Gastroesophageal sphincter (tissue), 3 donors: ENCODE data around the gene BAMBI.

Experiments
- POLR2A ChIP-seq, 2 donors: fragments of 450-650 bp; IDR thresholded peaks; one replicate each; pipeline ENCODE4 v1.6.1; 2017; ENCODE audit warnings: antibody characterized with exemption in 2 of 2, mild to moderate bottlenecking in 2 of 2, moderate library complexity in 1 of 2
- TF ChIP-seq, protein P1 (sequence below), 4 experiments: fragments of 200-600 bp in 2 of 4; fragments of 450-650 bp in 2 of 4; sonication (generic) in 1 of 4; IDR thresholded peaks; one replicate each; pipeline ENCODE4 v1.5.1; 2017 to 2019; ENCODE audit warnings: antibody characterized with exemption in 4 of 4, mild to moderate bottlenecking in 2 of 4, moderate library complexity in 2 of 4

DNA sequence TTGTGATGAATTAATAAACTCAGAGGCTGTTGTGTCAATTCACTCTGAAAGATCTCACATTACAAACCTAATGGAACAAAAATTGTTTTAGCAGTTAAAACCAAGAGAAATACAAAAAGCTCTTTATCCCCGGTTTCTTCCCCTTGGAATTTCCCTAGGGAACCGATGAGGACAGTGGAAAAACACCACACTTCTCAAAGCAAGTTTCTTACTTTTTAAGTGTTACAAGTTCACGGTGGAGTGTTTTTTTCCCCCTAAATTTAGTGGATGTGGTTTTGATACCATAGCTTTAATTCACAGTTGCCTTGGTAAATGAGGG, 10.3 kb downstream of the BAMBI start:
- TF ChIP-seq, protein P1, sequence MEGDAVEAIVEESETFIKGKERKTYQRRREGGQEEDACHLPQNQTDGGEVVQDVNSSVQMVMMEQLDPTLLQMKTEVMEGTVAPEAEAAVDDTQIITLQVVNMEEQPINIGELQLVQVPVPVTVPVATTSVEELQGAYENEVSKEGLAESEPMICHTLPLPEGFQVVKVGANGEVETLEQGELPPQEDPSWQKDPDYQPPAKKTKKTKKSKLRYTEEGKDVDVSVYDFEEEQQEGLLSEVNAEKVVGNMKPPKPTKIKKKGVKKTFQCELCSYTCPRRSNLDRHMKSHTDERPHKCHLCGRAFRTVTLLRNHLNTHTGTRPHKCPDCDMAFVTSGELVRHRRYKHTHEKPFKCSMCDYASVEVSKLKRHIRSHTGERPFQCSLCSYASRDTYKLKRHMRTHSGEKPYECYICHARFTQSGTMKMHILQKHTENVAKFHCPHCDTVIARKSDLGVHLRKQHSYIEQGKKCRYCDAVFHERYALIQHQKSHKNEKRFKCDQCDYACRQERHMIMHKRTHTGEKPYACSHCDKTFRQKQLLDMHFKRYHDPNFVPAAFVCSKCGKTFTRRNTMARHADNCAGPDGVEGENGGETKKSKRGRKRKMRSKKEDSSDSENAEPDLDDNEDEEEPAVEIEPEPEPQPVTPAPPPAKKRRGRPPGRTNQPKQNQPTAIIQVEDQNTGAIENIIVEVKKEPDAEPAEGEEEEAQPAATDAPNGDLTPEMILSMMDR (IDR thresholded peaks at IDR 0.05): no peak
- no peak for TF ChIP-seq POLR2A (IDR thresholded peaks at IDR 0.05)
